Measurements from ENCODE around the gene TENM4. TPM values are rescaled to one million over a fixed set of nuclear protein-coding genes. Genes with fewer than 3 reads are reported as not detected.

Gene TENM4
- total RNA-seq, 1 experiment from 2014 or later: not detected

DNA sequence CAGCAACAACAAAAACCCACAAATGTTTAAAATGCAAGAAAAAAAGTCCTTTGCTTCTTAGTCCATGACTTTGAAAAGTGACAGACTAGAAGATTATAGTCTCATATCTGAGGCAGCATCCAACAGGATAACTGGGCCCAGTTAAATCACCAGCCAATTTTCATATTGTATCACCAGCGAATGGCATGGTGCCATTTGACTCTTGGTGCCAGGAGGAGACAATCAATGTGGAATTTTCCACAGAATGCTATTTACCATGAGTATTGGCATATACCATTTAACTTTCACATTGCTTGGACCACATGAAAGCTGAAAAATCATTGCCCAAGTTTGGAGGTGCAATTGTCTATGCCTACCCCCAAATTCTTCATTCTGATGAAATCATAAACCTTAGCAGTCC is 255.5 kb downstream of the TENM4 start:
- DNase-seq (ENCODE audit: low spot score): no peak

DNA sequence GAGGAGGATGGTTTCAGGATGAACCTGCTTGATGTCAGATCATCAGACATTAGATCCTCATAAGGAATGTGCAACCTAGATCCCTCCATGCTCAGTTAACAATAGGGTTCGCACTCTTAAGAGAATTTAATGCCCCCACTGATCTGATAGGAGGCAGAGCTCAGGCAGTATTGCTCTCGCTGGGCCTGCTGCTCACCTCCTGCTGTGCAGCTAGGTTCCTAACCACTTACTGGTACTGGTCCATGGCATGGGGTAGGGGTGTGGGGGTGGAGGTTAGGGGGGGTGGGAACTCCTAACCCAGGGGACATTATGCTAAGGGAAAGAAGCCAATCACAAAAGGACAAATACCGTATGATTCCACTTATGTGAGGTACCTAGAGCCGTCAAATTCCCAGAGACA is 256.5 kb downstream of the TENM4 start:
- DNase-seq (ENCODE audit: low spot score): no peak

DNA sequence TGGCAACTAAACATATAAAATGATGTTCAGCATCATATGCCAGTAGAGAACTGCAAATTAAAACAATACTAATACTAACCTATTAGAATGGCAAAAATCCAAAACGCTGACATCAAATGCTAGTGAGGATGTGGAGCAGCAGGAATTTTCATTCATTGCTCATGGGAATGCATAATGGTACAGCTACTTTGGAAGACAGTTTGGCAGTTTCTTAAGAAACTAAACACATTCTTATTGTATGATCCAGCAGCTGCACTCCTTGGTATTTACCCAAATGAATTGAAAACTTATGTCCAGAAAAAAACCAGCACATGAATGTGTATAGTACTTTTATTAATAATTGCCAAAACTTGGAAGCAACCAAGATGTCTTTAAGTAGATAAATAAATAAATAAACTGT is 258.0 kb downstream of the TENM4 start:
- DNase-seq (ENCODE audit: low spot score): no peak

DNA sequence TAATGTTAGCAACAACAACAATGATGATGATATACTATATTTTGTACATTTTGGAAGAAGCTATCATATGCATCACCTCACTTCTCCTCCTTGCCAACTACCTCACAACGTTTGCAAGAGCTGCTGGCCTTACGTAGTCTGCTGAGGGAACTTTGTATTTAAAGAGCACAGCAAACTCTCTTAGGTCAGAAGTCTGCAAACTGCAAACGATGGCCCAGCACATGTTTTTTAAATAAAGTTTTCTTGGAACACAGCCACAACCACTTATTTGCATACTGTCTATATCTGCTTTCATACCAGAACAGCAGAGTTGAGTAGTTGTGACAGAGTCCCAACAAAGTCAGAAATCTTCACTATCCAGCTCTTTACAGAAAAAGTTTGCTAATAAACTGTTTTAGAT is 261.7 kb downstream of the TENM4 start:
- no peak for DNase-seq (ENCODE audit: low spot score)

DNA sequence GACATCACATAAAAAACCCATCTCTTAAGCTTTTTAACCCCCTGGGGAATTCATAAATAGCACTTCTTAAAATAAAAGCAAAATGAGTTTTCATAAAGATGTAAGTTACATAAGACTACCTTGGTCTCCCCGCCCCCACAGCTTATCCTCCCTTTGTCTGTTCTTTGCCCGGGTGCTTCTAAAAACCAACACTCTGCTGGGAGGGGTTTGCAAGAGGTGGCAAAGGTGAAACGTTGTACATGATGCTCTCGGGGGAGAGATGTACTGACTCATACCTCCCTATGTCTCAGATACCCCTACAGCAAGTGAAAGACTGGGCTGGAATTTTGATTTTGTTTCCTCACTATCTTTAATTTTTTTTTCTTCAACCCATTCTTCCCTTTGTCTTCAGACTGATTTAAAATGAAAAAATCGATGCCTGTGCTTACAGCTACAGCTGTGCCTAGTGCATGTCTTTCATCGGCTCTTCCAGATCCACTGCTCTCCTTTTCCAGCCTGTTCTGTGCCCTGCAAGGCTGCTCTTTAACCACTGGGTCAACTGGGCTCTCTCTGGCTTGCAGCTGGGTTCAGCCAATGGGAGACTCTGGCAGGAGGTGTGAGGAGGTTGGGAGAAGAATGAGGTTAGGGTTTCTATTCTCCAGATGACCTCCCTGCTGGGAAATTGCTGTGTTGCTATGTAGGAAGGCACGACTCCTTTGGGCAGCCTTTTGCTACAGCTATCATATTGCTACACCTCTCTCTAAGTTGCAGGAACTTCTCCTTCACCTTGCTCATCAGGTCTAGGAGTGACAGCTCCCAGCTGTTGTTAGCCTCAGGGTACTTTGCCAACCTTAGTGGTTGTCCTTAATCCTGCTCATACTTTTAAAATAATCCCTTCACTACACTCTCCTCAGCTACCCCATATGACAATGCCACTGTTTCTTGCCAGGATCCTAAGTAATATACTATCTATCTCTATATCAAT is 266.5 kb downstream of the TENM4 start:
- DNase-seq (ENCODE audit: low spot score): no peak

DNA sequence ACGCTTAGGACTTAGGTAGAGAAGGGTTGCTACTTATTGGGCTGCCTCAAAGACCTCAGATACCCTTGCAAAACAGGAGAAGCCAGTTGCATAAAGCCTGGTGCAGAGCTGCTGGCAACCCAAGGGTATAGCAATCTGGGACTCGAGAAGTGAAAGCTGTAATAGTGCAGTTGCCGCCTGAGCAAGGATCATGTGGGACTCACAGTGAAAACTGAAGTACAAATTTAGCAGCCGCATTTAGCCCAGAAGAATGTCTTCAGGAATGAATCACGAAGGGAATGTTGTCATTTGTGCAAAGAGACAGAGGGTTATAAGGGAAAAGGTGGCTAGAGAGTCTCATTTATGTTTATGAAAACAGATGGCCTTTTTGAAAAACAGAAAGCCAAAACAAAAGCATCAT is 267.2 kb downstream of the TENM4 start:
- DNase-seq (ENCODE audit: low spot score): no peak

DNA sequence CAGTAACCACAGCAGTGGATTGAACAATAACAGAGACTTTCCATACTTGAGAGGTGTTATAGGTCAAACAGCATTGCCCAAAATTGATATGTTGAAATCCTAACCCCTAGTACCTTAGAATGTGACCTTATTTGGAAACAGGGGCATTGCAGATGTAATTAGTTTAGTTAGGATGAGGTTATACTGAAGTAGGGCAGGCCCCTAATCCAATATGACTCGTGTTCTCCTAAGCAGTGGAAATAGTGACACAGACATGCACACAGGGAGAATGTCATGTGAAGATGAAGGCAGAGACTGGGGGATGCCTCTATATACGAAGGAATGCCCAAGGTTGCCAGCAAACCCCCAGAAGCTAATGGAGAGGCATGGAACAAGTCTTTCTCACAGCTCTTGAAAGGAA is 270.5 kb downstream of the TENM4 start:
- no peak for DNase-seq (ENCODE audit: low spot score)

DNA sequence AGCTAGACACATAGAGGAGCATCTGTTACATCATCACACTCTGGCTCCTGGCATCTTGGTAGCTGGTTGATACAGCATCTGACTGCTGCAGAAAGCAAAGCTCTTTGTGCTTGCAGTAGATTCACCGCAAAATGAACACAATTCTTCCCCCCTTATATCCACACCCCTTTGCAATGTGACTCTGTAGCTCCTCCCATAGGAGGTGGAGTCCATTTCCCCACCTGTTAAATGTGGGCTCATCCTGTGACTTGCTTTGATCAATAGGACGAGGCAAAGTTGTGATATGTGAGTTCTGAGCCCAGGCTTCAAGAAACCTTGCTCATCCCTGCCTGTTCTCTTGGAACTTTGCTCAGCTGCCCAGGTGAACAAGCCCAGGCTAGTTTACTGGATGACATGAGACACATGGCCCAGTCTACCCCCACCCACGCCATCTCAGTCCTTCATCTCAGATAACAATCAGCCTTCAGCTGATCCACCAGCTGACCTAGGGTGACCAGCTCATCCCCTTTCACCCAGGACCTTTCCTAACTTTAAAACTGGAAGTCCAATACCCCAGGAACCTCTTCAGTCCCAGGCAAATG is 272.2 kb downstream of the TENM4 start:
- no peak for DNase-seq (ENCODE audit: low spot score)

DNA sequence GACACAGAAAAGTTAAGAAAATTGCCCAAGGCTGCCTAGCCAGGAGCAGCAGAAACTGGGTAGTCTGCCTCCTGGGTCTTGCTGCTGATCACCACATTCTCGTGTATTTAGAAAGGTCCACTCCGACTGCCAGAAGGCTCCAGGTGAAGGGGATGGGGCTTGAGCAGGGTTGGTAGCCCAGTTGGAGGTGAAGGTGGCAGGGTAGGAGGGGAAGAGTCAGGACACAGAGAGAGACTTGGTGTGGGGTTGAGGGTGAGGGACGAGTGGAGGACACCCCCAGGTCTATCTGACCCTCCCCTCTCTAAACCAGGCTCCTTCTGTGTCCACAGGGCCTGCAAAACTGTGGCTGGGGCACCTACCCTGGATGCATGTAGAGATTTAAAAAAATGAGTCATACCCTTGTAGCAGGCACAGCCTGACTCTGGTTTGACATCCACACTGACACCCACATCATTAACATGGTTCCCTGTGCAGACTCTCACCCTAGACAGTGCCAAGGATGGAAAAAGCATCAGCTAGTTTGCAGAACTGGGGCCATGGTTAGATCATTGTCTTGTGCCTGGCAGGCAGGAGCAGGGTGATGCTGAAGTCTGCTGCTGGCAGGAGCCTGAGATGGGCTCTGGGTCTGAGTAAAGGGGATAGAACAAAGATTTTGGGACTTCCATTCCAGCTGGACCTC is 273.2 kb downstream of the TENM4 start:
- no peak for DNase-seq (ENCODE audit: low spot score)

DNA sequence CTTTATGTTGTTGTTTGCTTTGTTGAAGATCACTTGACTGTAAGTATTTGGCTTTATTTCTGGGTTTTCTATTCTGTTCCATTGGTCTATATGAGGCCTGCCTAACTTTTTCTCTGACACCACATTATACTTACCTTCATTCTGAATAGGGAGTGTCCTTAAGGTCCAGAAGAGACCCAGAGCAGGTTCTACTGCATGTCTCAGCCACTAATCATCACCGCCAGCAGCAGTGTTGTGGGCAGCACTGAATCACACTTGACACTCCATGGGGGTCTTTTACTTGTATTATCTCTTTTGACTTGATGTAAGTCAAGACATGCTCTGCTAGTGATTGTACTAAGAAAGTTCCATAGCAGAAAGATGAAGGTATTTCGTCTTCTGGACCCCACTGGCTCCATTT is 274.9 kb downstream of the TENM4 start:
- no peak for DNase-seq (ENCODE audit: low spot score)

DNA sequence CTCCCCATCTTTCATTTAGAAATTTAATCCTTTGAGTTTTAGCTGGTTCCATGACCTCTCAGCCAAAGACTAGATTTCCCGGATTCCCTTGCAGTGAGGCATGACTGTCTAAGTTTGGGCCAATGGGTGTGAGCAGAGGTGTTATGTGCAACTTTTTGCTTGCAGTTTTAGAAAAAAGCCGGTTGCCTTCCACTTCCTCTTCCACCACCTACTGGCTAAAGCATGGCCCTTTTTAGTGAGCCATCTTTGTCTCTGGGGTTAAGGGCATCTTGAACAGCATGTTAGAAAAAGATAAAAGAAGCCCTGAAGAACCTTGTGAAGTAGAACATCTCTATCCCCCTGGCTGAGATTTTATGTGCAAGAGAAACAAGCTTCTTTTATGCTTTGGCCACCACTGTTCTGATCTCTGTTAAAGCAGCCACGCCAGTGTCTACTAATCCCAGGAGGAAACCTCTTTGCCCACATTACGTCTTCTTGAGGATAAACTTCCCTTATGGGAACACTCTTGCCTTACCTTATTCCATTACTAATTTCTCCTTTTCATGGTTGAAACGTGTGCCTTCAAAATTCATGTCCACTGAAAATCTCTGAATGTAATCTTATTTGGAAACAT is 279.9 kb downstream of the TENM4 start:
- no peak for DNase-seq (ENCODE audit: low spot score)

DNA sequence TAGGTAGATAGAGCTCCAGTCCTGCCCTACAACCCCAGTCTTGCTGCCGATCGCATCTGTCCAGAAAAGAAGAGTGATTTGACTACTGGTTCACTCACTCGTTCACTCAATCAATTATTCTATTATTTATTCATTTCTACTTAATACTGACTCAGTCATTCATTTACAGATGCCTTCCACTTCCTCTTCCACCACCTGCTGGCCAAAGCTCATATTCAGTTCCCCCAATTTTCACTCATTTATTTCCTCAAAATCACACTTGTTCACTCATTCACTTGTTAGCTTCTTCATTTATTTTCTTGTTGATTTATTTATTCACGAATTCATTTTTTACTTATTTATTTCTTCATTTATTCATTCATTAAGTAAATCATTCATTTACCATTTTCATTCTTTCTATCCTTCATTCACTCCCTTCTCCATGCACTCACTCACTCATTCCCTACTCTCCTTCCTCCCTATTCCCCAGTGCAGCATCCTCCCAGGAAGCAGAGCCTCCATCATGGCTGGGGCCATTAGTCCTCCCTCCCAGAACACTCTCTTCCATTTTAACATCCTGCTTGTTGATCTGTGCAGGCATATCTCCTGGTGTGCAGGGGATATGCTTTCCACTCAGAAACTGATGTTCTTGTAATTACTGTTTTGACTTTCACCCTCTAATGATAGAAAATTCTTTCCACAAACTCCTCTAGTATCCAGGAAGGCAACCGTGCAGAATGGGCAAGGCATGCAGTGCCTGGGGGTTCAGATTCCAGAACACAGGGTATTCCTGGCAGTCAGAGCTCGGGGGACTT is 281.0 kb downstream of the TENM4 start:
- DNase-seq (ENCODE audit: low spot score): no peak

DNA sequence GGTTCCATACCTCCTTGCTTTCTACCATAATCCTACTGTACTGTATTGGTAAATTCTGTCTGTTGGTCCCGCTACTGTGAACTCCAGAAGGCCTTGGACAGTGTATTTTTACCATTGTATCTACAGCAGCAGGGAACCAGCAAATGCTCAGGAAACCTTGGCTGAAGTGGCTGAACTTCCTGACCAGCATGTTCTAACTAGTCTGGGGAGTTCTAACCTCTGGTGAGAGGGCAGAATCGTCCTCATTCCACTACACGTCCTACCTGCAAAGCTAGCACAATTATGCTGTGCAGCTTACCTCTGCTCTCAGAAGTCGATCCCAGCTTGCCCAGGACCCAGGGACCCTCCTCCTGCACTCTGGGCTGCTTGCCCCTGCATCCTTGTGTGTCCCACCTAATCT is 283.1 kb downstream of the TENM4 start:
- DNase-seq (ENCODE audit: low spot score): no peak

DNA sequence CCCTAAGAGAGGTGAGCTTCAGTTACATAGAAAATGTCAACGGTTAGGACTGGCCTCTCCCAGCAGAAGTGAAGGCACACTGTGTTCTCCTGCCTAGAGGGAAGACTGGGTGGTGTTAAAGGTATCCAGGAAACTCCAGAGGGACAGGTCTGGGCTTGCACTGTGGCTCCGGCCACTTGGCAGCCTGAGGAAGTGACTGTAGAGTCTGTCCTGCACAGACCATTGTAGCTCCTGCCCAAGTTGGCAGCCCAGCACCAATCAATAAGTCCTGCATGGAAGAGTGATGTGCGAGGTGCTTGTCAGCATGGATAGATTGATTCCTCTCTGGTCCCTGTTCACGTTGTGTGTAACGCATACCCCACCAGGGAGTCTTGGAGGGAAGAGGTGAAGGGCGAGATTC is 284.8 kb downstream of the TENM4 start:
- no peak for DNase-seq (ENCODE audit: low spot score)

DNA sequence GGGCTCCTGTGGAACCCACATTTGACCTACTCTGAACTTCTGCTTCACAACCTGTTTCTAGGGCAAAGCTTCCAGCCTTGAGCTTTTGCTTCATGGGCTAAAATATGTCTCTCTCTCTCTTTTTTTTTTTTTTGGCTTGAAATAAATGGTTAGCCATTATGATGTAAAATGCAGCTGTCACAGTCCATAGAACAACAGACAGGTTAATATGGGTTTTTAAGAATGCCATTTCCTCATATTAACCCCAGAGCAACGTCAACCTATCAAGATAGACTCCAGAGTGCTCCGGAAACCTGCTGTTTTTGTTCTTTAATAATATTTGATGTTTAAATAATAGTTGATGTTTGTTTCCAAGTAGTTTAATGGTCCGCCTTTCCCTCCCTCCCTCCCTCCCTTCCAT is 285.6 kb downstream of the TENM4 start:
- no peak for DNase-seq (ENCODE audit: low spot score)

DNA sequence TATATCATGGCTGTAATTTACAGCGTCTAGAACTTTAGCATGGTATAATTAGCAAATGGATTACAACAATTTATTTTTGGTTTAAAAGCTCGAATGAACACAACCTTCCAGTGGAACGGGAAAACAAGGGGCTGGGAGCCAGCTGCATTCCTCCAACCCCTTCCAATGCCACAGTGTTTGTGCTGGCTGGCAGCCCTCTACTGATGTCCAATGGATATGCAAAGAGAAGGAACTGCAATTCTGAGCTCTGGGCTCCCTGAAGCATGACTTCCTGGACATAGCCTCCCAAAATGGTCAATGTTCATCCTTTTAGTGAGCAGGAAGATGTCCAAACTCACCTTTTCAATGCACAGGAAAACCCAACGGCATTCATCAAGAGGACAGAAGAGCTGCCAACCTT is 288.3 kb downstream of the TENM4 start:
- no peak for DNase-seq (ENCODE audit: low spot score)

DNA sequence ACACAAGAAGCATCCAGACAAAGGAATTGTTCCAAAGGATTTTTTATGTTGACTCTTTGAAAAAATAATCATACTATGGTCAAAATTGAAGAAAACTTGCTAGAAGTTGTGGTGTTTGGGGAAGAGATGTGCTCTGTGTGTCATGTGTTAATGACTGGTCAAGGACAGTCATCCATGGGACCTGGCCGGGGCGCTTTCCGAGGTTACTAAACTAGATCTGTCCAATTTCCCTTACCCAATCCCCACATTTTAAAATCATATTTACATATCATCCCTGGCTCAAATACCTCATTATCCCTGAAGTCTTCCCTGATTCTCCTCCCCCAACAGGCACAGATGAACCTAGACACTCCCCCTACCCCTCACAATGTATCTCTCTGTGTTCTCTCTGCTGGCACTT is 289.4 kb downstream of the TENM4 start:
- DNase-seq (ENCODE audit: low spot score): no peak

DNA sequence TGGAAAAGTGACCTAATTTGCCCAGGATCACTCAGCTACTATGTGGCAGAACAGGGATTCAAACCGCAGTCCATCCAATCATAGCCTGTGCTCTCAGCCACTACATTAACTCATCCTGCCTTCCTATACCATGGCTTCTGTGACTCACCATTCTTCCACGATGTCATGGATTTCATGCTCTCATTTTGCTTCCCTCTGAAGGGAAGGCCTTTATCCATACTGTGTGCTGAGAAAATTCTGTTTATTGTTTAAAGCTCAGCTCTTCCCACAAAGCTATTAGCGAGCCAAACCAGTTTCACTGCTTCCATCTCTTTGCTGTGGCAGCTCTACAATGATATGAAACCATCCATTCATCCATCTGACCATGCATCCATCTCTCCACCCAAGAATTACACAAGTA is 289.9 kb downstream of the TENM4 start:
- DNase-seq (ENCODE audit: low spot score): no peak

DNA sequence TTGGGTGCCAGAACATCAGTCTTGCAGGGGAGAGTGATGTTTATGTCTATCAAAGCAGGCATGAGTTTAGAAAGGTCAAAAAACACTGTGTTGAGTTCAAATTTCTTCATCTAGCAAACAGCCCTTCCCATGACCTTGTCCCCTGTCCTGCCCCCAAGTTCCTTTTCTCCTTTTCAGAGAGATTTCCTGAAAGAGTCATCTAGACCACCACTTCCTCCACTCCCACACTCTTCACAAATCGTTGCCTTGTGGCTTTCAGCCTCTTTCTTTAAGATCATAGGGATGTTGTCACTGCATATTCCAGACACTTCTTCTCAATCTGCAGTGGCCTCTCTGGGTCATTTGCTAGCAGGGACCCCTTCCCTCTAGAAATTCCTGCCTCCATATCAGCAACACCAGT is 290.5 kb downstream of the TENM4 start:
- no peak for DNase-seq (ENCODE audit: low spot score)

DNA sequence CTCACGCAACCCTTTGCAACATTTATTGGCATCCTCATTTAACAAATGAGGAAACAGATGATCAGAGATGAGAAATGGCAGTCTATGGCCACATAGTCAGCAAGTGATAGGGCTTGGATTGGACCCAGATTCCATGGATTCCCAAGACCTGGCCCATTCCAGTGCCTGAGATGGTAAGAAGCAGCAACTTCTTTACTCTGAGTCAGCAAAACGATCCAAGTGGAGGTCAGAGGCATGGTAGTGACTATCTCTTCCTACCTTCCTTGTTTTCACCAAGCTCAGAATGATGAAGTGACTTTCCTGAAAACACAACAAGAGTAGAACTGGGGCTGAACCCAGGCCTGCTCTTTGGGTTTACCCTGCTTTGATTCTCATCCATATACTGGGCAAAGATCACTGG is 293.1 kb downstream of the TENM4 start:
- DNase-seq (ENCODE audit: low spot score): no peak

DNA sequence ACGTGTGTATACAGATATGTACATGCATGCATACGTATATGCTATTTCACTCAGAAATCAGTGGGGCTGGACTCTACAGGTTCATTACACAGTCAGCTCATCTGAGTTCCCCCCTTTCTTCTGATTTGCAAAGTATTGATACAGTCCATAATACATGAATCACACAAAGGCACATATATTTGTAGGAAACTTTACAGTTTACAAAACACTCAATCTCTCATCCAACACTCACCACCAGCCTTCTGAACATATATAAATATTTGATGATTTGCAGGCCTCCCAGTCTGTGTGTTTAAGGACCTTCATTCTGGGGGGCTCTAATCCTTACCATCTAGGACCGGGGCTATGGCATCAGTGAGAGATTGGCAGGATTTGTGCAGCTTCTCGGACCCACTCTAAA is 293.8 kb downstream of the TENM4 start:
- no peak for DNase-seq (ENCODE audit: low spot score)

DNA sequence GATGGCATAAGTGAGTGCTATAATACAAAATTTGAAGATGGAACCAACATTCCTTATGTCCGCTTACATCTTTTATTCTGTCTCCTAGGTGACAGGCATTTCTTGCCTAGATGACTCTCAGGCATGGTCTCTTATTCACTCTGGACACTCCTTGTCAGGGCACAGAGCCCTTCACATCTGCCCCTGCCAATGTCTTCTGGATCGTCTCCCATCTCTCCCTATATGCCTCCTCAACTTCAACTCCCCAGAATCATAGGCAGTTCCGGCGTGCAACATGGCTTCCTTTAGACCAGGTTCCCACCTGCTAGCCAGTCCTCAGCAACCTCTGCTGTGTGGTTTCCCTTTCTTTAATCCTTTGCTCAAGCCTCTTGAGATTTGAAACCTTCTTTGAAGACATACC is 300.9 kb downstream of the TENM4 start:
- DNase-seq (ENCODE audit: low spot score): no peak
